GM10248 (cell line): ENCODE data around the gene SLC22A13.

Experiments used
- CTCF ChIA-PET: fragments of 300-600 bp; sonication (Branson Sonifier 250); formaldehyde crosslinking; extraction: SDS; loops from one replicate; lab custom pipeline; 2021; ENCODE audit warnings: antibody characterized with exemption; lab: Yijun Ruan, JAX
- POLR2A ChIA-PET: fragments of 350-650 bp; sonication (Branson Sonifier 250); formaldehyde crosslinking; extraction: SDS; loops from one replicate; lab custom pipeline; 2020; ENCODE audit warnings: antibody characterized with exemption; lab: Yijun Ruan, JAX
- DNase-seq: peaks from one replicate; pipeline ENCODE4 v3.0.0; 2012; ENCODE audit errors: extremely low spot score
- TF ChIP-seq, protein P1 (sequence below): IDR thresholded peaks from 2 replicates; pipeline ENCODE4 v1.5.1; 2012; ENCODE audit warnings: mild to moderate bottlenecking, low read depth; ENCODE audit errors: extremely low read depth, missing control alignments, control extremely low read depth

SLC22A13 gene

DNA sequence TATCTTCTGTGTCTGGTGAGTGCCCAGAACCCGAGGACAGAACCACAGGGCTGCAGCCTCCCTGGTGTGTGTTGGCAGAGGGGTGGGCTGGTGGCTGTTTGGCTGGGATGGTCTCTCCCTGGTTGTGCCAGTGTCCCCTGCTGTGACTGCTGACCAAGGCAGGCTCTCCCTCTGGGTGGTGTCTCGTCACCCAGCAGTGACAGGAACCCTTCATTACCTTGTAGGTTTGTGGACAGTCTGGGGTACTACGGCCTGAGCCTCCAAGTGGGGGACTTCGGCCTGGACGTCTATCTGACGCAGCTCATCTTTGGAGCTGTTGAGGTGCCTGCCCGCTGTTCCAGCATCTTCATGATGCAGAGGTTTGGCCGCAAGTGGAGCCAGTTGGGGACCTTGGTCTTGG is 10.0 kb downstream of the SLC22A13 start:
- POLR2A ChIA-PET: no interaction called here
- CTCF ChIA-PET: no interaction called here
- TF ChIP-seq, protein P1, sequence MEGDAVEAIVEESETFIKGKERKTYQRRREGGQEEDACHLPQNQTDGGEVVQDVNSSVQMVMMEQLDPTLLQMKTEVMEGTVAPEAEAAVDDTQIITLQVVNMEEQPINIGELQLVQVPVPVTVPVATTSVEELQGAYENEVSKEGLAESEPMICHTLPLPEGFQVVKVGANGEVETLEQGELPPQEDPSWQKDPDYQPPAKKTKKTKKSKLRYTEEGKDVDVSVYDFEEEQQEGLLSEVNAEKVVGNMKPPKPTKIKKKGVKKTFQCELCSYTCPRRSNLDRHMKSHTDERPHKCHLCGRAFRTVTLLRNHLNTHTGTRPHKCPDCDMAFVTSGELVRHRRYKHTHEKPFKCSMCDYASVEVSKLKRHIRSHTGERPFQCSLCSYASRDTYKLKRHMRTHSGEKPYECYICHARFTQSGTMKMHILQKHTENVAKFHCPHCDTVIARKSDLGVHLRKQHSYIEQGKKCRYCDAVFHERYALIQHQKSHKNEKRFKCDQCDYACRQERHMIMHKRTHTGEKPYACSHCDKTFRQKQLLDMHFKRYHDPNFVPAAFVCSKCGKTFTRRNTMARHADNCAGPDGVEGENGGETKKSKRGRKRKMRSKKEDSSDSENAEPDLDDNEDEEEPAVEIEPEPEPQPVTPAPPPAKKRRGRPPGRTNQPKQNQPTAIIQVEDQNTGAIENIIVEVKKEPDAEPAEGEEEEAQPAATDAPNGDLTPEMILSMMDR: no peak
- DNase-seq: no peak

DNA sequence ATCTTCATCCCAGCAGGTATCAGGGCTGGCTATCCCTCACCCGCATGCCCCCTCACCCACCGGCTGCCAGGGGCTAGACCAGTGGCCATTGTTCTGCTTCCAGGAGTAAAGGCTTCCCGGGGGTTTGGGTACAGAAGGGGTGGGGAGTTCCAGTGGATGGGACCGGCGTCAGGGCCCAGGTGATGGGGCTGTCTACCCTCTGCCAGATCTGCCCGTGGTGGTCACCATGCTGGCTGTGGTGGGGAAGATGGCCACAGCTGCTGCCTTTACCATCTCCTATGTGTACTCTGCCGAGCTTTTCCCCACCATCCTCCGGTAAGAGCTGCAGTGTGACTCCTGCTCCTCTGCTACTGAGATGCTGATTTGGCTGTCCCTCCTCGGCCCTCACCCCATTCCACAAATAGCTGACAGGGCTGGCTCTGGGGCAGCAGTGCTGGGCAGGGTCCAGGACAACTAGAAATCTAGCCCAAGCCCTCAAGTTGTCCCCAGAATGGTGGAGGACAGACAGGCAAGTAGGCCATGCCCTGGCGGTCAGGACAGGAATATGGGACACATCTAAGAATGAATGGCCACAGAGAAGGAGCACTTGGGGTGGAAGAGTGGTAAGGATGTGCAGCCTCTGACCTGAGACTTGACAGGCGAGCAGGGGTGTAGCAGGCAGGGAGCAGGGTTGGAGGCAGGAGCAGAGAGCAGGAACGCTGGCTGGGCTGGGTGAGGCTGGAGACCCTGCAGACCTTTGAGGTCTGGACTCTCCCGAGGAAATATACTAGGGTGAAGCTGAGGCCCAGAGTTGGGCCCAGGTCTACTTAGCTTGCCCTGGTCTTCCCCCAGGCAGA is 10.7 kb downstream of the SLC22A13 start:
- TF ChIP-seq, protein P1: no peak
- CTCF ChIA-PET: no interaction called here
- POLR2A ChIA-PET: no interaction called here
- no peak for DNase-seq

DNA sequence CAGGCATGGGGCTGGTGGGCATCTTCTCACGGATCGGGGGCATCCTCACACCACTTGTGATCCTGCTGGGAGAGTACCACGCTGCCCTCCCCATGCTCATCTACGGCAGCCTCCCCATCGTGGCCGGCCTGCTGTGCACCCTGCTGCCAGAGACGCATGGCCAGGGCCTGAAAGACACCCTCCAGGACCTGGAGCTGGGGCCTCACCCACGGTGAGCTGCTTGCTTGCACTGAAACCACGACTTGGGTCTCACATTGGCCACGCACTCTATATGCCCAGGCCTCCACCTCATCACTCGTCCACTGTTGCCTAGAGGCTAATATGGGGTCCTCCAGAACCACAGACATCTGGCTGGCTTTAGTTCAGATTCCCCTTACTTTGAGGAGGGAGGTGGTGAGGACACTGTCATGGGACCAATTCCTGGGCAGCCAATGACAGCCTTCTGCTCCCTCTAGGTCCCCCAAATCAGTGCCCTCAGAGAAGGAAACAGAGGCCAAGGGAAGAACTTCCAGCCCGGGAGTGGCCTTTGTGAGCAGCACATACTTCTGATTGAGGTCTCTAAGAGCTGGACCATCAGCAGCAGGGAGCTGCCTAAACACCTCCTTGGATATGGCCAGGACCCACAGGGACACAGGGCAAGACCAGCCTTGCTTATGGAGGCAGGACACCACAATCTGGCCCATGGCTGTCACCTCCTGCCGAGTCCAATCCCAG is 11.5 kb downstream of the SLC22A13 start:
- POLR2A ChIA-PET: no interaction called here
- TF ChIP-seq, protein P1: no peak
- DNase-seq: no peak
- CTCF ChIA-PET: no interaction called here

DNA sequence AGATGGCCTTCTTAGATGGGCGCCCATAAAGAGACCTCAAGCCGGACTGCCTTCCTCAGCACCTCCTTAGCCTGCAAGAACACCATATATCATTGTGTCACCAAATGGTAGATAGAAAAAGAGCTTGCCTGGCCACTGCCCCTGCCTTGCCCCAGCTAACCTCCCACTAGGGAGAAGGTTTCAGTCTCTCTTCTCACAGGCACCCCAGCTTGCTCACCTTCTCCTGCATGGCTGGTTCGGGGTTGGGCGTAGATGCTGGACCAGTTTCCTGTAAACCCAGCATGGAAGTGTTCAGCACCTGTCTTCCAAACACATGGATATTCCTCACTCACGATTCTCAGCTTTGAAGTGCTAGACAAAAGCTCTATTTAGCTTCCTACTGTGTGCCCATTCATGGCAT is 13.2 kb downstream of the SLC22A13 start:
- TF ChIP-seq, protein P1: no peak
- DNase-seq: no peak
- ChIA-PET CTCF (interaction anchor here (1.1 to 1.8 kb wide), 2 partner anchors 11 to 20 kb away, joined by 5 read pairs; no protein-coding TSS in a partner anchor), POLR2A (no interaction called here)

- ChIA-PET CTCF (interaction anchor here (1.0 to 3.2 kb wide), 7 partner anchors 15 to 239 kb away, joined by 3 to 17 read pairs (median 4); no protein-coding TSS in a partner anchor), POLR2A (no interaction called here)
- DNase-seq: no peak
- TF ChIP-seq, protein P1: peak; percentile 10
Observed at GRCh38 chr3:38281895-38282686, 16.5 kb downstream of the SLC22A13 start, which contains the start of gene SLC22A14. Gene SLC22A14 (plus strand): TSS chr3:38282294. CDS start chr3:38306027, 23,733 bp downstream.
